GM21529 (cell line): ENCODE measurements around the gene PSAP.

Experiments
- ATAC-seq: cut with Tn5 transposase; IDR thresholded peaks from one replicate; pipeline ENCODE4 v1.9.1; 2021; ENCODE audit not compliant: unreplicated experiment

Gene PSAP

GRCh38 chr10:71829896-71830295 is 21.2 kb downstream of the PSAP start:
- ATAC-seq, result no peak

- ATAC-seq, result no peak
Observed at GRCh38 chr10:71829171-71829570, 21.9 kb downstream of the PSAP start.

- ATAC-seq, result no peak
Observed at GRCh38 chr10:71828702-71829101, 22.3 kb downstream of the PSAP start.

- ATAC-seq, result no peak
Observed at GRCh38 chr10:71827852-71828251, 23.2 kb downstream of the PSAP start.

- no peak for ATAC-seq
Observed at GRCh38 chr10:71825217-71825616, 25.8 kb downstream of the PSAP start.

GRCh38 chr10:71824333-71824732 is 26.7 kb downstream of the PSAP start:
- no peak for ATAC-seq

- no peak for ATAC-seq
Observed at GRCh38 chr10:71823356-71823755, 27.7 kb downstream of the PSAP start.

- ATAC-seq, result no peak
Observed at GRCh38 chr10:71821909-71822763, 28.9 kb downstream of the PSAP start.

GRCh38 chr10:71820966-71821365 is 30.1 kb downstream of the PSAP start:
- no peak for ATAC-seq

GRCh38 chr10:71819985-71820384 is 31.1 kb downstream of the PSAP start:
- no peak for ATAC-seq

- ATAC-seq, result no peak
Observed at GRCh38 chr10:71819441-71819861, 31.6 kb downstream of the PSAP start.

GRCh38 chr10:71818674-71819260 is 32.3 kb downstream of the PSAP start:
- ATAC-seq, result no peak

- ATAC-seq, result no peak
Observed at GRCh38 chr10:71817831-71818655, 33.0 kb downstream of the PSAP start.

- no peak for ATAC-seq
Observed at GRCh38 chr10:71816936-71817618, 34.0 kb downstream of the PSAP start.

GRCh38 chr10:71816421-71816851 is 34.6 kb downstream of the PSAP start:
- no peak for ATAC-seq

- no peak for ATAC-seq
Observed at GRCh38 chr10:71815515-71816130, 35.4 kb downstream of the PSAP start.

- ATAC-seq, result no peak
Observed at GRCh38 chr10:71814922-71815411, 36.1 kb downstream of the PSAP start.

GRCh38 chr10:71812913-71813590 is 38.0 kb downstream of the PSAP start:
- no peak for ATAC-seq

- peak; percentile 59 for ATAC-seq
Observed at GRCh38 chr10:71812016-71812912, 38.8 kb downstream of the PSAP start.
